Measurements from ENCODE around the gene KLHL21.
"Not testable (repeated sequence)": the region's sequence is repeated elsewhere in the genome, so short reads cannot be mapped to it uniquely, and the experiment has no call there.

The KLHL21 gene, protein sequence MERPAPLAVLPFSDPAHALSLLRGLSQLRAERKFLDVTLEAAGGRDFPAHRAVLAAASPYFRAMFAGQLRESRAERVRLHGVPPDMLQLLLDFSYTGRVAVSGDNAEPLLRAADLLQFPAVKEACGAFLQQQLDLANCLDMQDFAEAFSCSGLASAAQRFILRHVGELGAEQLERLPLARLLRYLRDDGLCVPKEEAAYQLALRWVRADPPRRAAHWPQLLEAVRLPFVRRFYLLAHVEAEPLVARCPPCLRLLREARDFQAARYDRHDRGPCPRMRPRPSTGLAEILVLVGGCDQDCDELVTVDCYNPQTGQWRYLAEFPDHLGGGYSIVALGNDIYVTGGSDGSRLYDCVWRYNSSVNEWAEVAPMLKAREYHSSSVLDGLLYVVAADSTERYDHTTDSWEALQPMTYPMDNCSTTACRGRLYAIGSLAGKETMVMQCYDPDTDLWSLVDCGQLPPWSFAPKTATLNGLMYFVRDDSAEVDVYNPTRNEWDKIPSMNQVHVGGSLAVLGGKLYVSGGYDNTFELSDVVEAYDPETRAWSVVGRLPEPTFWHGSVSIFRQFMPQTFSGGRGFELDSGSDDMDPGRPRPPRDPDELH

DNA sequence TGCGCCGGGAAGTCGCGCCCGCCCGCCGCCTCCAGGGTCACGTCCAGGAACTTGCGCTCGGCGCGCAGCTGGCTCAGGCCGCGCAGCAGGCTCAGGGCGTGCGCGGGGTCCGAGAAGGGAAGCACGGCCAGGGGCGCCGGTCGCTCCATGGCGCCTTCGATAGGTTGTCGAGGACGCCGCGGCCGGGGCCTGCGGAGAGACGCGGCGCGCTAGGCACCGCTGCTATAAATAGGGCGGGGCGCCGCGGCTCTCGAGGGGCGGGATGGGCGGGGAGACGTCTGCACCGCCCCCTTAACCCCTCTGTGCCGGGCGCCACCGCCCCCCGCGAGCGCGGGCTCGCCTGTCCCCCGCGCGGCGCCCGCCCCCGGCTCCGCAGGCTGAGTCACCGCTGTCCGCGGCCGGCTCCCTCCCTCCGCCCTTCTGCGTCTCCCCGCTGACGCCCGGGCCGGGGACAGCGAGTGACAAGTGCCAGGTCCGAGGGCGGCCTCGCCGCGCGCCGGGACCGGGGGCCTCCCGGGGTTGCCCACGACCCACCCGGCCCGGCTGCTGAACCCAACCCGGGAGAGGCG is at the start of gene KLHL21:
Gene KLHL21 (minus strand): TSS at position 201 of the 569 bp plus-strand sequence. CDS start 52 bp downstream, at position 149.
- DNase-seq, result peak; percentile 90

DNA sequence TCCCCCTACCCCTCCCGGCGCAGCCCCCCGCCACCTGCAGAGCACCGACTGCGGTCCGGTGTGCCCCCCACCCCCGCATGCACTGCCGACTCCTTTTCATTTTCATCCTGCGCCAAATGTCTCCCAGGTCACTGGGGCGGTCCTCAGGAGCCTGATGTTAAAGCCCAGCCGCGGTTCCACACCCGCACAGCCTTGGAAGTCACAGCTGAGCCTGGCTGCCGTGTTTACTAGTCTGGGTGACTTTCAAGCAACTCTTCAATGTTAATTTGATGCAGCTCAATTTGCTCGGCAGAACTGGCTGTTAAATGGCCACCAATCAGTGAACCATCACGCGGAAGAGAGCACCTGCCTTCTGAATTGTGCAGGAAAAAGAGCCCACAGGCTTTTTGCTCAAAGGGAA is 49.2 kb upstream of the KLHL21 start:
- no peak for DNase-seq

DNA sequence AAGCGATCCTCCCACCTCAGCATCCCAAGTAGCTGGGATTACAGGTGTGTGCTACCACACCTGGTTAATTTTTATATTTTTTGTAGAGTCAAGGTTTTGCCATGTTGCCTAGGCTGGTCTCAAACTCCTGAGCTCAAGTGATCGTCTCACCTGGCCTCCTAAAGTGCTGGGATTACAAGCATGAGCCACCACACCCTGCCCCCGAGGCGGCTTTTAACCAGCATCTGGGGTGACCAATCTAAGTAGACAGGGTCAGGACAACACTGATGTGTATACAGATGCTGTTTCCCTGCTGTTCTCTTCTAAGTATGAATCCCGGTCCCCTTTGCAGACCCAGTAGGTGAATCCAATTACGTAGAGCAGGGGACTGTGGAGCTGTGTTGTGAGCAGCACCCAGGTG is 45.9 kb upstream of the KLHL21 start:
- DNase-seq, result no peak

DNA sequence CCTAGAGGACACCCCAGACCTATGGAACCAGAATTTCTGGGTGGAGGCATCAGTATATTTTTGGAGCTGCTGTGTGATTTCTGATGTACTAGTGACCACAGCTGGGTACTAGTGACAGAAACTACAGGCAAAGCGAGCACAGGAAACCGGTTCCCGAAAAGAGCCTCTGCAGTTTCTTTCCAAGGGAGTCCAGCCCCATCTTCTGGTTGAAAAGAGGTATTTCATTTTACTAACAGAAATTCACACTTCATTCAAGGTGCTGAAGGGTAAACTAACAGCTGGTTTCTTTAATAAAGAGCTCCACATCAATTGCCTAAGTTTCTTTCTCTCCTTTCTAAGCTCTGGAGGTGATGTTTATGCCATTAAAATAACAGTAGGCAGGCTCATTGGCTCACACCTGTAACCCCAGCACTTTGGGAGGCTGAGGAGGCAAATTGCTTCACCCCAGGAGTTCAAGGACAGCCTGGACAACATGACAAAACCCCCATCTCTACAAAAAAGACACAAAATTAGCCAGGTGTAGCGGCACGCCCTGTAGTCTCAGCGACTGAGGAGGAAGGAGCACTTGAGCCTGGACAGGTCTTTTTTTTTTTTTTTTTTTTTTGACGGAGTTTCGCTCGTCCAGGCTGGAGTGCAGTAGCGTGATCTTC is 44.0 kb upstream of the KLHL21 start:
- DNase-seq, result peak; percentile 63

DNA sequence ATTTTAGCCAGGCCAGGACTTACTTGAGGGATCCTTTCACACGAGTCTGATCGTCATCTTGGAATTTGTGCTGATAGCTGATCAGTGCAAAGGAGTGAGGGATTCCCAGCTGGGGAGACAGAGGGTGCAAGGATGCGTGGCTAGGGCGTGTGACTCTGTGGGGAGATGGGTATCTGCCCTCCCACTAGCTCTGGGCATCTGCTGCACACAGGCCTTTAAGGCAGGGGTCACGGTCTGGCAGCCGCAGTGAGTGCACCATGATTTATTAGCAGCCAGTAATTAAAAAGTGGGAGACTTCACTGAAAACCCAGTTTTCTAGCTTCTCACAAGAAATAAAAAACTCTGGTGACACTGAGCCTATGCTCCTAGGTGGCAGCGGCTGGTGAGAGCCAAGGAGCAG is 42.3 kb upstream of the KLHL21 start:
- DNase-seq, result no peak

DNA sequence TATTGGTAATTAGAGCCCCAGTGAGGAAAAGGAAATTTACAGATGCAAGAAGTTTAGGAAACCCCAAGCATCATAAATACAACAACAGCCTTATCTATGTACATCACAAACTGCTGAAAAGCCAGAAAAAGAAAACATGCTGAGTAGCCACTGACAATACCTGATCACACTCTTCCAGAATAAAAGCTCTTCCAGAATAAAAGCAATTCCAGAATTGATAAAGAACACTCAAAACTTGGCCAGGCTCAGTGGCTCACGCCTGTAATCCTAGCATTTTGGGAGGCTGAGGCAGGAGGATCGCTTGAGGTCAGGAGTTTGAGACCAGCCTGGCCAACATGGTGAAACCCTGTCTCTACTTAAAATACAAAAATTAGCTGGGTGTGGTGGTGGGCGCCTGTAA is 38.2 kb upstream of the KLHL21 start:
- DNase-seq, result not testable (repeated sequence)

DNA sequence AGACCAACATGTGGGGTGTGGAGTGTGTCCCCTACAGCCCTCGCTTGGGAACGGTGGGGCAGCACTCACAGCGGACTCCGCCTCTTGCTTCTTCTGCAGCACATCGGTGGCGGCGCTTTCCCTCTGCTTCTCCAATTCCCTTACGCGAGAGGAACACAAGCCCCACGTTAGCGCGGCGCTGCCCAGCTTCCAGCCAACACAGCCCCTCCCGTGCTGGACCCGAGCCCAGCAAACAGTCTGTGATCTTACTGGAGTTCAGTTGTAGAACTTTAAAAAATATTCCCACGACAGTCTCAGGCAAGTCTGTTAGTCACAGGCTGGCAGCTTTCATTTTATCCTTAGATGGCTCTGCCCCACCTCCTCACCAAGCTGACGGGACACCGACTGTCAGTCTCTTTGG is 35.6 kb upstream of the KLHL21 start:
- DNase-seq, result no peak

DNA sequence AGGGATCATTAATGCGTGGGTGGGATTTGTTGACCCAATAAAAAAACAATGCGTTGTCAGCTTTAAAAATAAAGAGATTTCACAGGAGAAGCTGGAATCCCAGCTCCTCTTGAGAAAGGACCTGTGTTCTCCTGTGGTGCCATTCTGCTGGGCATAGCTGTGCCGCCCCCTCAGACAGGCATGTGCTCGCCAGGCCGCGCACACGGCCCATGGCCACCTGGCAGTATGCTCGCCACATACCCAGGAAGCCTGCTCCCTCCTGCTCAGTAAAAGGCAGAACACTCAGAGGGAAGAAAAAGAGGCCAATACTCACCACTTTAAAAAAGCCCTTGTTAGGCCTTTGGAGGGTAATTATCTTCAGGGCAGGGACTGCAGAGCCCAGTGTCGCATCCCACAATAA is 35.1 kb upstream of the KLHL21 start:
- no peak for DNase-seq

DNA sequence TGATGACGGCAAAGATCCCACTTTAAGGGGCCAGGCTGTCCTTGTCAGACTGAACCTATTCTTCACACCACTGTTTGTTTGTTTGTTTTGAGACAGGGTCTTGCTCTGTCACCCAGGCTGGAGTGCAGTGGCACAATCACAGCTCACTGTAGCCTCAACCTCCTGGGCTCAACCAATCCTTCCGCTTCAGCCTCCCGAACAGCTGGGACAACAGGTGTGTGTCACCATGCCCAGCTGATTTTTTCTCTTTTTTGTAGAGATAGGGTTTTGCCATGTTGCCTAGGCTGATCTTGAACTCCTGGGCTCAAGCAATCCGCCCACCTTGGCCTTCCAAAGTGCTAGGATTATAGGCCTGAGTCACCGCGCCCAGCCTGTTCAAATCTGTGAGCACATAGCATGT is 34.1 kb upstream of the KLHL21 start:
- DNase-seq, result not testable (repeated sequence)

DNA sequence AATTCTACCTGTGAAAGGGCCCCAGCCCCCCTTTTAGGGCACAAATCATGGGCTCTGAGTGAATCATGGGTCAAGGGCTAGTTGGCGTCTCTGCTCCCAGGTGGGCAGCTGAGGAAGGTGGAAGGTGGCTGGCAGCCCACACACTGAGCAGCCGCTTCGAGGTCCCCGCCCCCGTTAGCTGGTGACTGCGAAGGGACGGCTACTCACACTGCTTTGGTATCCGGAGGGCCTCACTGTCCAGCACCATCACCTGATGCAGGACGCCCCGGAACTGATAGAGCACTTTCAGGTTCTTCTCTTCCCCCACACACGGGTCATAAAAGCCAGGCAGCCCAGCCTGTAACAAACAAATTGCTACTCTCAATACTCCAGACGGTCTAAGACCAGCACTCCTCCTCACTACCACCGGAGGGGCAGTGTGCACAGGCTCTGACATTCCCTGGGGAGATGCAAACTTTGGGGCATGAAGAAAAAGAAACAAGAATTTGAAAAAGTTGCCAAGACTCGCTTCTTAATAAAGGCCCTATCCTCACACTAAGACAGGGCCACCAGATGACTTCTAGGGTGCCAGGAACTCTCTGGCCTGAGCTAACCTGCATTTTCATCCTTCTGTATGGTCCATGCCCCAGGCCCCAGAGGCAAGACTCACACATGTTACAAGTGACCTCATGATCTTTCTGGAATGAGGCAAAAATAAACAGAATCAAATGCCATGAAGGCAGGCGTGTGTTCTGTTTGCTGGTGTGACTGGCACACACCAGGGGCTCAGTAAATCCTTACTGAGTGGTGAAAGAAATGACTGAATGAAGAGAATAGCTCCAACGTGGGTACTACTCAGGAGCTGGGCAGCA is 33.5 kb upstream of the KLHL21 start:
- no peak for DNase-seq

DNA sequence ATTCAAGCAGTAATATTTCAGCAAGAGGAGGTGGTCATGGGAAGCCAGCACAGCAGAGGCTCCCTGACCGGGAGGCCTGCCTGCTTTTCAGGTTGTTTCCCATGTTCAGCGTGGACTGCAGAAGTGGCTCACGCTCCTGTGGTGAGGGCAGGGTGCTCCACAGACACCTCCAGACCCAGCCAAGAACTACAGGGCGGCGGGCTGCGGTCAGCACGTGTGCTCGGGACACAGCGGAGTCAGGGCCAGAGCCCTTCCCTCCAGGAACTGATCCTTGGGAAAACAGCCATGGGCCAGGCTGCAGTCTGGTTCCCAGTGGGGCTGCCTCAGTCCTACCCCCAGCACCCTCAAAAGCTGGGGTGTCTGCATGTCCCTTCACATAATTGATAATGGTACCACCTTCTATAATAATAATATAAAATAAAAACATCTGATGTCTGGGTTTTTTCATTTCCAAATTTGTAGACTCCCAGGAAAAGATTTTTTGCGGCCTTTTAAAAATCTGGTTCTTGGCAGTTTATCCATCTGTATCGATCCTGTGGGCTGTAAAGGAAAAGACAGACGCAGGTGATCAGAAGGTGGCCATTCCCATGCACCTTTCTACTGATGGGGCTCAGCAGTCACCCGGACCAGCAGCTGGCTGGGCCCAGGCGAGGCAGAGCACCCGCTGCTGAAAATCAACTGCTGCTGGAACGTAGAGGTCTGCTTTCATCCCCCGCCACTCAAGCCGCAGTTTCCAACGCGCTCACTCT is 32.7 kb upstream of the KLHL21 start:
- no peak for DNase-seq

DNA sequence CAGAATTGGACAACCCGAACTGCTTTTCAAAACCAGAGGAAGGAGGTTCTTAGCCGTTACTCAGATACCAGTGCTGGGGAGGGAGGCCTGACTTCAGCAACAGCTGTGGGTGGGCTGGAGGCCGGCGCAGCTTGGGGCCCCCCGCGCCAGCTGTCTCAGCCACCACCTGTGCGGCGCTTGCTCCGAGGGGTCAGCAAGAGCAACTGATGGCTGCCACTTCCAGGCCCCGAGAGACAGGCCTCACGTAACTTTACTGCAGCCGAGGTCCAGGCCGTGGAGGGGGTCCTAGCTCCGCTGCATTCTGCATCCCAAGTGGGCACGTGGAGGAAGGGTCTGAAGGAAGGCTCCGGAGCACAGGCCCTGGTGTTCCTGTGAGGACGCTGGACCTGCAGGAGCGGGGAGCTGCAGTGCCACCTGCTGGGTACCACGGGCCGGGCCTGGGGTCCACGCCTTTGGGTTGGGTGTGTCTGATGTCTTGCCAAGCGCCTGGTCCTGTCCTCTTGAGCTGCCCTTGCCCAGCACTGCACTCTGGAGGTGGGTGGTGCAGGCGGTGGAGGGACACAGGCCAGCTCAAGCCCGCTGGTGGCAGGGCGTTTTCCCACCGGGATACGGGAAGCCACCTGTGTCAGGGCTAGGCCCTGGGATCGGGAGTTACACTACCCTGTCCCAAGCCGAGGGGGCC is 31.8 kb upstream of the KLHL21 start:
- DNase-seq, result no peak

DNA sequence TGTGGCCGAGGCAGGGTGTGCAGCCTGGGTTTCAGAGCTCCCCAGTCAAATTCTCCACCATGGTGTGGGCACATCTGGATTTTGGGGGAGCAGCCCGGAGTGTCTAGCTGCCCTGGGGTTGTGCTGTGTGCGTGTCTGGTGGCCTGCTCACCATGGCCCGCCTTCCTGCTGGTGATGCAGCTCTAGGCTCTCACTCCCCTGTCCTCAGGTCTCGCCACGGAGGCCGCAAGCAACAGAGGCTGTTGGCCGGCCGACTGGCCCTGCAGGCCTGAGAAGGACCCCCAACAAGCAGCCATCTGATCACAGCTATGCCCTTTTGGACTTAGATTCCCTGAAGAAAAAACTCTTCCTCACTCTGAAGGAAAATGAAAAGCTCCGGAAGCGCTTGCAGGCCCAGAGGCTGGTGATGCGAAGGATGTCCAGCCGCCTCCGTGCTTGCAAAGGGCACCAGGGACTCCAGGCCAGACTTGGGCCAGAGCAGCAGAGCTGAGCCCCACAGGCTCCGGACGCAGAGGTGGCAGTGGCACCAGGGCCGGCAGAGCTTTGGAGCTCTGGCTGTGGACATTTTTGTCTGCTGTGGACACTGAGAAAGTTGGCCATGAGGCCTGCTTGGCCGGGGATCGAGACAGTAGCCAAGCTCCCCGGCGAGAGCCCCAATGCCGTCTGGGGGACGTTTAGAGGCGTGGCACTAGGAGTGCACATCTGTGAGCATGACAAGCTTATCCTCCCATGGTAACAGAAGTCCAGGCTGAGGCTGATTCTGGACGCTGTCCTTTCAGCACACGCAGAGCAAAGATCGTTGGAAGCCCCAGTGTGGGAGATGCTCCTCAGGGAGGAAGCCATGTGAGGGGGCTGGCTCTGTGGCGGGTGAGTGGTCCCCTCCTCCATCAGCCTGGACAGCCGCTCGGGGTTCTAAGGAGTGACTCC is 30.2 kb upstream of the KLHL21 start:
- DNase-seq, result no peak

DNA sequence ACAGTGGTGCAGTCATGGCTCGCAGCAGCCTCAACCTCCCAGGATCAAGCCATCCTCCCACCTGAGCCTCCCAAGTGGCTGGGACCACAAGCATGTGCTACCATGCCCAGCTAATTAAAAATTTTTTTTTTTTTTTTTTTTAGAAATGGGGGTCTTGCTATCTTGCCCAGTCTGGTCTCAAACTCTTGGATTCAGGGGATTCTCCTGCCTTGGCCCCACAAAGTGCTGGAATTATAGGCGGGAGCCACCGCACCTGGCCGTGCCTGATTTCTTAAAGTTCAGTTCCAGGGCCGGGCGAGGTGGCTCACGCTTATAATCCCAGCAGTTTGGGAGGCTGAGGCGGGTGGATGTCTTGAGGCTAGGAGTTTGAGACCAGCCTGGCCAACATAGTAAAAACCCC is 28.4 kb upstream of the KLHL21 start:
- no peak for DNase-seq

DNA sequence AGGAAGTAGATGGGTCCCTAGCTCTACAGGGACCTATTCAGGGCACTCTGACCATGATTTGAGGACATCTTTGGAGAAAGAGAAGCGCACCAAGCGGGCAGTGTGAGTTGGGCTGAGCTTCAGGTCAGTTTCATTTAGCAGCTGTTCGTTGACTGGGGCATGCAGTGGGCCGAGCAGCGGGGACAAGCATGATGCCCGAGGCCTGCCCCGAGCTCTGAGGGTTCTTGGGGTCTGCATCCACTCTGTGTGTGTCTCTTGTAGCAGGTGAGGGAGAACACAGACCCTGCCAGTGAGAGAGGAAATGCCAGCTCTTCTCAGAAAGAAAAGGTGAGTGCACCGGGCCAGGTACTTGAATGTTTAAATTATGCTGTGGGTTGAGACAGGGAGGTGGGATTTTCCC is 27.4 kb upstream of the KLHL21 start:
- DNase-seq, result no peak

DNA sequence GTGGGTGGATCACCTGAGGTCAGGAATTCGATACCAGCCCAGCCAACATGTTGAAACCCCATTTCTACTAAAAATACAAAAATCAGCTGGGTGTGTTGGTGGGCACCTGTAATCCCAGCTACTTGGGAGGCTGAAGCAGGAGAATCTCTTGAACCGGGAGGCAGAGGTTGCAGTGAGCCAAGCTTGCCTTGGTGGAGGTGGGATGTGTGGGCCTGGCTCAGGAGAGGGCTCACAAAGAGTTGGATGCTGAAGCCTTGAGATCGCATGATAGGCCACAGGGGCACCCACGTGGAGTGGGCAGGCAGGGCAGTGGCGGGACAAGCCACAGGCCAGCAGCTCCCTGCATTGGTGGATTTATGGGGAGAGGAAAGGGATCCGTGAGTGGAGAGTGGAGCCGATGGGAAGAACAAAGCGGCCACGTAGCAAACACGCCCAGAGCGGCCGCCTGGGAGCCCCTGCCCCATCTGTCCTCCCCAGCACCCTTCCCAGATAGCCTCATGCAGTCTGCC is 26.4 kb upstream of the KLHL21 start:
- DNase-seq, result no peak

DNA sequence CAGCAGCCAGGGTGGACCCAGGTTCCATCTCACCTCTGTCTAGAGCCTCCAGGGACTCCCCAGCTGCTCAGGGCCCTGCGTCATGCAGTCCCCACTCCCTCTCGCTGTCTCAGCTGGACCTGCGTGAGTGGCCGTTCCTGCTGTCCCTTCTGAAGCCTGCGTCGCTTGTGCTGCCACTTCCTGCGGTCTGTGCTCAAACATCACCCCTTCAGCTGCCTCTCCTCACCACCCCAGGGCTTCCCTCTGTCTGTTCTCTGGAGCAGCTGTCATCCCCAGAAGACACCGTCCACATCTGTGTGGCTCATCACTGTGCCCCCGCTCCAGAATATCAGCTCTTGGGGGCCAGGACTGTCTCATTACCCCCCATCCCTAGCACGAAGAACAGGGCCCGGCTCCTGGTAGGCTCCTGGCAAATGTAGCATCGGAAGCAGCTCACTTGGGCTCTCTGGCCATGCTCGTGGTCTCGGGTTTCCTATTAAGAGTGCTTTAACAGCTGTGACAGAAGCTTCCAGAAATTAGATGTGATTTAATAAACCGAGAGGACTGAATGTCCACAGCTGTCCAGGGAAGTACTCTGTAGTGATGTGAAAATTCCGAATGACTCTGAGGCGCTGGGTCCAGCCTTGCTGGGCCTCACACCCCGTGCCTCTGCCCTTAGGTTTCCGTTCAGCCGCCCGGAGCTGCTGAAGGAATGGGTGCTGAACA is 25.3 kb upstream of the KLHL21 start:
- DNase-seq, result no peak

DNA sequence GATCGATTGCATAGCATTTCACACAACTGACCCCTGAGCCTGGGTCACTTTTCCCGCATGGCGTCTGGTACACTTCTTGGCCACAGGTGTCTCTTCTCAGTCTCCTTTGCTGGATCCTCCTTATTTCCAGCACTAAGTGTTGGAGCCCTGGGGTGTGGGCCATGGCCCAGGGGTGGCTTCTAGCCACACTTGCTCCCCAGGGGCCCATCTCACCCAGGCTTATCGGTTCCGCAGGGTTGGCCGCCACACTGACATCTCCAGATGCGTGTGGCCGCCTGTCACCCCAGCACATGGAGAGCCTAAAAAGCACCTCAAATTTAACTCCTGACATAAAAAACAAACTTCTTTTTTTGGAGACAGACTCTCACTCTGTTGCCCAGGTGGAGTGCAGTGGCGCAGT is 24.4 kb upstream of the KLHL21 start:
- no peak for DNase-seq

DNA sequence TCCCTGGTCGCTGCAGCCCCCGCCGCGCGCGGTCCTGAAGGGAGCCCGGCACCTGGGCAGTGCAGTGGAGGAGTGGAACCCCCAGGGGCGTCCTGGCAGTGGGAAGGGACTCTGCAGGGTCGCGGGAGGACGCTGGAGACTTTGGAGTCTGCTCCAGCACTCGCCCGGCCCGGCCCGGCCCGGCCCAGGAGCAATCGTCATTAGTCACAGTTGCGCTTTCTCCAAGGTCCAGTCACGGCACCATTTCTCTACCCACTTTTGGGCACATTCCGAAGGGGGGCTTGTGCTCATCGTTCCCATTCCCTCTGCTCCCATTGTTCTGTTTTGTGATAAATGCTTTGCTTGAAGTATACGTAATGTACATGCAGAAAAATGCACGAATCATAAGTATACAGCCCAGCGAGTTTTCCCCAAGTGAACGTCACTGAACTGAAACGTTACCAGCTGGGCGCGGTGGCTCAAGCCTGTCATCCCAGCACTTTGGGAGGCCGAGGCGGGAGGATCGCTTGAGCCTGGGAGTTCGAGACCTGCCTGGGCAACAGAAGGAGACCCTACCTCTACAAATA is 23.0 kb upstream of the KLHL21 start:
- no peak for DNase-seq

All from NCI-H1092 treated with DMSO at 0.1 percent for 48 hours (cell line).